ENCODE data around the gene ERICH4. TPM values are rescaled to one million over a fixed set of nuclear protein-coding genes. Genes with fewer than 3 reads are reported as not detected.
"Not testable (repeated sequence)": the region's sequence is repeated elsewhere in the genome, so short reads cannot be mapped to it uniquely, and the experiment has no call there.

ERICH4 gene, protein sequence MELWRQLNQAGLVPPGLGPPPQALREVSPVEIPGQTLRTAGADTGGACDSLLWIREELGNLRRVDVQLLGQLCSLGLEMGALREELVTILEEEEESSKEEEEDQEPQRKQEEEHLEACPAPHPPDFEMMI
- total RNA-seq: not detected
- long read RNA-seq: 0 reads

DNA sequence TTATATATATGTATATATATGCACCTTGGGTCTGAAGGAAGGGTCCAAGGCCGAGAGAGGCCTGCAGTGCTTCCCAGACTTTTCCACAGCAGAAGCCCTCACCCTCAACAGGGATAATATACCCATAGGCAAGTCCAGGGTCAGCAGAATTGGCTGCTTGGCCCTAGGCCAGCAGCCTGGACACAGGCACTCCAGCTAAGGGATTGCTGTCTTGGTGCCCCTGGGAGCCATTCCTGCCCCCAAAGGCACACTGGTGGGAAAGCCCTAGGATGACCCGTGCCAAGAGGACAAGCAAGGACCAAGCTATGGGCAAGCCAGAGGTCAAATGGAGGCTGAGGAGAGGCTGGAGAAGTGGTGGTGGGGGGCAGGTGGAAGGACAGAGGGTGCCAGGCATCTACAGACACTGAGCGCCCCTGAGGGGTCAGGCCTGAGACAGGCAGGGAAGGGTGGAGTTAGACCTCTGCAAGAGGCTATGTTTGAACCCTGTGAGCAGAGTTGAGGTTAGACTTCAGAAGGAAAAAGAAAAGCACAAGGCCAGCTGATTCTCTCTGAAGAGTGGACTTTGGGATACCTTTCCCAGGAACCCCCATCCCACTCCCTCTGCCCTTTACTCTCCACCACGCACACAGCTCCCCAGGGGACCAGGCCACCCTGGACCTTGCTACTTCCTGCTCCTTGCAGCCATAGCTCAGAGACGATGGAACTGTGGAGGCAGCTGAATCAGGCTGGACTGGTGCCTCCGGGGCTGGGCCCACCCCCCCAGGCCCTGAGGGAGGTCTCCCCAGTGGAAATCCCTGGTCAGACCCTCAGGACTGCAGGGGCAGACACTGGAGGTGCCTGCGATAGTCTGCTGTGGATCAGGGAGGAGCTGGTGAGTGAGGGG lies at the start of gene ERICH4:
ERICH4 (plus strand) TSS at position 684 of the 883 bp plus-strand sequence; CDS start at position 698, 14 bp downstream.
- peak; percentile 71 for DNase-seq (ENCODE audit: low spot score)

DNA sequence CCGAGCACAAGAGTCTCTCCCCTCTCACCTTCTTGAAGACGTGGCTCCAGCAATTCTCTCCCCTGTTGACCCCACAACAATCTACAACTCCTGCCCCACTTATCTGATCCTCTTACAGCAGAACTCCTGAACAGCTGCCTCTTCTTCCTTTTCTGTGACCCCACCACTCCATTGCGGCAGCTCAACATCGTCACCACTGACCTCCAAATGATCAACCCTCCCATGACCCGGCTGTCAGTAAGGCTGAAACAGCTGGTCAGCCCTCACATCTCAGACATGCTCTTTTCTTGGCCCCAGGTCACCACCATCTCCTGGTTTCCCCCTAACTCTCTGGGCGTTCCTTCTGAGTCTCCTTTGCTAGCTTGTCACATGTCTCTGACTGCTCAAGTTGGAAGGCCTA lies 47.6 kb upstream of the ERICH4 start:
- DNase-seq (ENCODE audit: low spot score): no peak

DNA sequence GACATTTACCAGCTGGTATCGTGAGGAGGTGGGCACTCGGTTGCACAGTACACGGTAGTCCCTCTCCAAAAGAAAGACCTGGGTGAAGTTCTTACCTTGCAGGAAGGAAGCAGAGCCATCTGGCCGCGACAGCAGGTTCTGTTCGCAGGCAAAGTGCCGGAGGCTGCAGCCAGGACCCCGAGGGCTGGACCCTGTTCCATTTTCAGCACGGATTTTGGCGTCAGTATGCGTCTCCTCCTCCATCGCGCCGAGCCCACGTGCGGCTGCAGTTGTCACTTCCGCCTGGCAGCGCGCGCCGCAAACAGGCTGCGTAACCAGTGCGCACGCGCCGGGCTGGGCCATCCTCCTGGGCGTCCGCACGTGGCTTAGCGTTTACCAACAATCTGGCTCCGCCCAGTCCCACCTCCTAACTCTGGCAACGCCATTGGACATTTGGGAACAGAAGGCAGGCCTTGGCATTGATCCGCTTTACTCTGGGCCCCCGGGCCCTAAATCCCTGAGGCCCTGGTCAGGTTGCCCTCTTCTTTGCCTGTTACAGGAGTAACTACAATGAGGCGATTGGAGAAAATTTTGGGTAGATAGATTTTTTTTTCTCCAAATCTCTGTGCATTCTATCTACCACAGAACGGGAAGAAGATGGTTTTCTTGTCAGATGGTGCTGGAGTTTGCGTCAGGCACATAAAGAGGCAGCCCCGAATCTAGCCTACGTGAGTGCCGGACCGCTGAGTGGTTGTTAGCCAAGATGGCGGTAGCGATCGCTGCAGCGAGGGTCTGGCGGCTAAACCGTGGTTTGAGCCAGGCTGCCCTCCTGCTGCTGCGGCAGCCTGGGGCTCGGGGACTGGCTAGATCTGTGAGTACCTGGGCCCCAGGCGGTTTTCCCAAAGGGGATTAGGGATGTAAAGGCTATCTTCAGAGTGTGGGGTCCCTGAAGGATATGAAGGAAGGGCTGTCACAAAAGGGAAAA lies 45.6 kb upstream of the ERICH4 start, which contains the start of the genes BCKDHA and EXOSC5:
BCKDHA (plus strand) TSS at position 733 of the 964 bp plus-strand sequence; CDS start at position 743, 10 bp downstream.
EXOSC5 (minus strand) TSS at position 274 of the 964 bp plus-strand sequence; CDS start at position 243, 31 bp downstream.
- peak; percentile 99 for DNase-seq (ENCODE audit: low spot score)

DNA sequence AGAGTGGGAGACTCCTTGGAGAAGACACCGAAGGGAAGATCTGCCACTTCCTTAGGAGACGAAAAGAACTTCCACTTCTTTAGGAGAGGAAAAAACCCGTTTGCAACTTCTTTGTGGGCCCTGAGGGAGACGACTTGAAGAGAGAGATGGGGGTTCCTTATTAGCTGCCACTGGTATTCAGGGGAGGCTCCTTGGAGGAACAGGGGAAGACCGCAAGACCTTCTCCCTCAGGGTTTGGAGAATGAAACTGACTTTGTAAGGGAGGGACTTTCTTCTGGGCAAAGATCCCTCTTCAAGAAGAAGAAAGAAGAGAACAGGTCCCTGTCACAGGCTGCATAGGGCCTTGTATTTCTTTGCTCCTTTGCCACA lies 44.9 kb upstream of the ERICH4 start:
- DNase-seq (ENCODE audit: low spot score): no peak

DNA sequence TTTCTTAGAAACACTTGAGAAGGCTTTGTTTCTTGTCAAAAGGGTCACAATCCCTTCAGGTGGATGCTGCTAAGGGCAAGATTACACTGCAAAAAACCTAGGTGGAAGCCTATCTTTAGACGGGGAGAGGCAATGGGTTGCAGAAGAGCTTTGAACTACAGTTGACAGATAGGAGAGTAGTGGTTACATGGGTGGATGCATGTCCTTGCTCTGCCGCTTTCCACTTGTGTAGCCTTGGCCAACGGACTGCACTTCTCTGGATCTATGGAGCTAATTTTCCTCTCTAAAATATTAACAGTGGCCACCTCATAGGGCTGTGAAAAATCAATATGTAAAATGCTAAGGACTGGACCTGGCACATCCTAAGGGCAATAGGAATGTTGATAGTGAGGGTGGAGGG lies 44.4 kb upstream of the ERICH4 start:
- no peak for DNase-seq (ENCODE audit: low spot score)

DNA sequence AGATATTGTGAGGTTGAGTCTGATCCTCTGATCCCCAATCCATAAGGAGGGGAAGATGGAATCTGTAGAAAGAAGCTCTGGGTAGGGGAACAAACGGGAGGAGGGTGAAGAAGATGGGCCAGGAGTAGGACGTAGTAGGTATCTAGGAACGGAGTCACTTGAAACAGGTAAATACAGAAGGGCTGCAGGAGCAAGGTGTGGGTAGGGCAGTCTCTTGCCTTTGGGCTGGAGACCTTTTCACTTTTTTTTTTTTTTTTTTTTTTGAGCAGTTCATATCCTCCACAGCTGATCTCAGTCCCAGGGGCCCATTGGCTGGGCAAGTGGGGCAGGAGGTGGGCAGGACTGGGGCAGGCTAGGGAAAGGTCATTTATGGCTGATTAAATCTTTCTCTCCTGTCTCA lies 43.9 kb upstream of the ERICH4 start:
- DNase-seq (ENCODE audit: low spot score): no peak

DNA sequence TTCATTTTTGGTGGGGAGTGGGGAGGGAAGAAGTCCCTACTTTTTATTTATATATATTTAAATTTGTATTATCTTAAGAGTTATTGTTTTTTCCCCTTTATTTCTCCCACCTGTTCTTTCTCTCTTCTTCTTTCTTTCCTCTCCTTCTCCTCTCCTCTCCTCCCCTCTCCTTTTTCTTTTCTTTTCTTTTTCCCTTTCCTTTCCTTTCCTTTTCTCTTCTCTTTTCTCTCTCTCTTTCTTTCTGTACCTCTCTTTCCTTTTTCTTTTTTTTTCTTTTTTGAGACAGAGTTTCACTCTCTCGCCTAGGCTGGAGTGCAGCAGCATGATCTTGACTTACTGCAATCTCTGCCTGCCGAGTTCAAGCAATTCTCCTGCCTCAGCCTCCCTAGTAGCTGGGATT lies 43.4 kb upstream of the ERICH4 start:
- DNase-seq (ENCODE audit: low spot score): no peak

DNA sequence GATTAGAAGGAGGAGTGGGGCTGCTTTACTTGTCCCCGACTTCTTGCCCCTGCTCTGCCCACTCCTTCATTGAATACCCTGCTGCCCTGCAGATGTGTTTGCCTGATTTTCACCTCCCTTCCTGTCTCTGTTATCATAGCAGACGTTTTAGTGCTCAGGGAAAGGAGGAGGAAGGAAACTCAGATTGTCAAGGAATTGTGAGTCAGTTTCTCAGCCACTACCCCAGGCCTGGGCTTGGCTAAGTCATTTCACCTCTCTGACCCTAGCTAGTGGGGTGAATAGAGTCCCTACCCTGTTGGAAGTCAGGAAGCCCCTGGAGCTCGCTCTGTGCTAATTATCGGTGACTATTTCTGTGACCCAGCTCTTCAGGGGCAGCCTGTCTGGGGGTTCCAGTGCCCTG lies 41.5 kb upstream of the ERICH4 start:
- no peak for DNase-seq (ENCODE audit: low spot score)

DNA sequence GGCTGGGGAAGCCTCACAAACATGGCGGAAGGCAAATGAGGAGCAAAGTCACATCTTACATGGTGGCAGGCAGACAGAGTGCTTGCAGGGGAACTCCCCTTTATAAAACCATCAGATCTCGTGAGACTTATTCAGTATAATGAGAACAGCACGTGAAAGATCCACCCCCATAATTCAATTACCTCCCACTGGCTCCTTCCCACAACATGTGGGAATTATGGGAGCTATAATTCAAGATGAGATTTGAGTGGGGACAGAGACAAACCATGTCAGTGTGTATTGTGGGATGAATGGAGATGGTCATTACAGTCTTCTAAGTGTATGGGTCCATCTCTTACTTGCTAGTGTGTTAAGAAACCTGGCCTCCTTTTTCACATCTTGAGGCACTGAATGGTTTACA lies 40.9 kb upstream of the ERICH4 start:
- no peak for DNase-seq (ENCODE audit: low spot score)

DNA sequence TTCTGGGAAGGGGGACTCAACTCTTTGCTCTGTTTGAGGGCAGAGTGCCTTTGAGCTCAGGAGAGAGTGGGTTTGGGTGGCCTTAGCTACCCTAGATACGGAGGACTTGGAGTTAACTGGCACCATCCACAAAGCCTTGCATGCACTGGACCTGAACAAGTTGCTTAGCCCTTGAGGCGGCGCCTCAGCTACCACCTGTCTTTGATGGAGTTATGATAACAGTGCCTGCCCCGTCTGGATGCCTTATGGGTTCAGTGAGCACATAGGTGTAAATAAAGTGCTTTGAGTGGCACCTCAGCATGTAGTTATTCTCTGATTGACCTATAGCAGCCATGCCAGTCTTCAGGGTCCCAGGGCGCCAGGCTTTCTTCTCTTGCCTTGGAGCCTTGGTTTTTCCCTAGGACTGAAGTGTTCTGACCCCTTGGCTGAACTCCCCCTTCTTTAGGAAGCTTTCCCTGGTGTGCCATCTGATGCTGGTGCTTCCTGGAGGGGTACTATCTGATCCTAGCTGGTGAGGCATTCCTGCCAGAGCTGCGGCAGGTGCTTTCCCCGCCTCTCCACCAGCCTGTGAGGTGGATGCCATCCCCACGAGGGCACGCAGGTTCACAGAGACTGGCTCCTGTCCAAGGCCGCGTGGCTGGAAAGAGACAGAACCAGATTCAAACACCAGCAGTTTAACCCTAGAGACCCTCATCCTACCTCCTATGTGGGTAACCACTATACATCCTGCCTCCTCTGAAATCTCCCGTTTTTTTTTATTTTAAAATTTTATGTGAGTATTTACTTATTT lies 39.6 kb upstream of the ERICH4 start:
- no peak for DNase-seq (ENCODE audit: low spot score)

DNA sequence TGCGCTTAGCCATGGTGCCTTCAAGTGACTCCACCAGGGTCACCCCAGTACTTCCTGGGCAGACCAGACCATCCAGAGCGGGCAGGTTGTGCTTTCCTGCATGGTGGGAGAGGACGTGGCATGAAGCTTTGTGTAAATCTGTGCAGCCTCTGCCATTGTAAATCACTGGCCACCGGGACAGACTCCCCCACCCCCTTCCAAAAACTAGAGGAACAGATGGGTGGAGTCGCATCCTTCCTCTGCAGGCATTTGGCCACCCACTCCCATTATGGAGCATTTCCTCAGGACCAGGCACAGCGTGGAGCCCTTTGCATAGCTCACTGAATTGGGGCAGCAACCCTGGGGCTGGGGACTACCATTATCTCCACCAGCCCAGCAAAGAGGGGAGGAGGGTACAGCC lies 37.2 kb upstream of the ERICH4 start:
- no peak for DNase-seq (ENCODE audit: low spot score)

DNA sequence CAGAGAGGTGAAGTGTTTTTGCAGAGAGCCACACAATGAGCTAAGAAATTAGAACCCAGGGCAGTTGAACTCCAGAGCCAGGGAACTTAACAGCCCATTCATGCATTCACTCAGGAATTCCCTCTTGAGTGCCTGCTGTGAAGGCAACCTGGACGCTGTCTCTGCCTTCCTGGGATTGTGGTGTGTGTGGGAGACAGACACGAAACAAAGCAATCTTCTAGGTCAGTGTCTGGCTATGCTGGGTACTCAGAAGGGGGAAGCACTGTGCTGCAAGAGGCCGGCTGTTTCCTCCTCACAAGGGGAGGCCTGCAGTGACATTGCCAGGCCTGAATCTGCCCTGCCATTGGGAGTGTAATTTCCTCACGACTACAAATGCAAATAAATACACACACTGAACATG lies 35.7 kb upstream of the ERICH4 start:
- DNase-seq (ENCODE audit: low spot score): no peak

DNA sequence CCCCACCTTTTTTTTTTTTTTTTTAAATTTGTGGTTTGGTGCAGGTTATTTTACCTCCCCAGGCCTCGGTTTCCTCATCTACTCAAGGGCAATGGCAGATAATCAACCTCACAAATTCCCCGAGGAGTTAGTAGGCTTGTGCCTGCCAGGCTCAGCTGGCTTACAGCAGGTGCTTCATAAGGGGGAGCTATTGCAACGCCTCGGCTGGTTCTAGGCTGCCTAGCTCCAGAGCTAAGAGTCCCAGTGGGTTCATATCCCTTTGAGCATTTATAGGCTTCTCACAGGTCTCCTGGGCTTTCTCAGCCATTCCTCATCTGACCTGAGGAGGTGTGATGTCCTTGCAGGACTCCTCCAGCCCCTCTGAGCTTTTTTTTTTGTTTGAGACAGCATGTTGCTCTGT lies 34.7 kb upstream of the ERICH4 start:
- no peak for DNase-seq (ENCODE audit: low spot score)

DNA sequence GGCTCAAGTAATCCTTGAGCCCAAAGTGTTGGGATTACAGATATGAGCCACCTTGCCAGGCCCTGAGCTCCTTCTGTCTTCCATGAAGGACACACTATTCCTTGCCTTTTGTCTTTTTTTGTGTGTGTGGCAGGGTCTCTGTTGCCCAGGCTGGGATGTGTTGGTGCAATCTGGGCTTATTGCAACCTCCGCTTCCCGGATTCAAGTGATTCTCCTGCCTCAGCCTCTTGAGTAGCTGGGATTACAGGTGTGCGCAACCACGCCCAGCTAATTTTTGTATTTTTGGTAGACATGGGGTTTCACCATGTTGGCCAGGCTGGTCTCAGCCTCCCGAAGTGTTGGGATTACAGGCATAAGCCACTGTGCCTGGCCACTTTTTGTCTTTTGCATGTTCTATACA lies 34.1 kb upstream of the ERICH4 start:
- not testable (repeated sequence) for DNase-seq (ENCODE audit: low spot score)

DNA sequence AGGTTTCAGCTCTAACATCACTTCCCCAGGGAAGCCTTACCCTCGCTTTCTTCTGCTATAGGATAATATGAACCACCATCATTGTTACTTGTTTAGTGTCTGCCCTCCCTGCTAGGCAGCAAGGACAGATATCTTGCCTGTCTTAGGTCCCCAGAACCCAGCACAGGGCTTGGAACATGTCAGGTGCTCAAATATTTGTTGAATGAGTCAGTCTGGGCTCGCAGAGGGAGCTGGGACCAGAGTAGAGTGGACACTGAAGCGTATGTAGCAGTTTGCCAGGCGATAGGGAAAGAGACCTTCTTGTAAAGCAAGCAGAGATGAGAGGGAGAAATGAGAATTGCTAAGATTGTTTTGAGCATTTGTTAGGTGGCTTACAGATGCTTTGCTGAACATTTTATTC lies 33.7 kb upstream of the ERICH4 start:
- DNase-seq (ENCODE audit: low spot score): no peak

DNA sequence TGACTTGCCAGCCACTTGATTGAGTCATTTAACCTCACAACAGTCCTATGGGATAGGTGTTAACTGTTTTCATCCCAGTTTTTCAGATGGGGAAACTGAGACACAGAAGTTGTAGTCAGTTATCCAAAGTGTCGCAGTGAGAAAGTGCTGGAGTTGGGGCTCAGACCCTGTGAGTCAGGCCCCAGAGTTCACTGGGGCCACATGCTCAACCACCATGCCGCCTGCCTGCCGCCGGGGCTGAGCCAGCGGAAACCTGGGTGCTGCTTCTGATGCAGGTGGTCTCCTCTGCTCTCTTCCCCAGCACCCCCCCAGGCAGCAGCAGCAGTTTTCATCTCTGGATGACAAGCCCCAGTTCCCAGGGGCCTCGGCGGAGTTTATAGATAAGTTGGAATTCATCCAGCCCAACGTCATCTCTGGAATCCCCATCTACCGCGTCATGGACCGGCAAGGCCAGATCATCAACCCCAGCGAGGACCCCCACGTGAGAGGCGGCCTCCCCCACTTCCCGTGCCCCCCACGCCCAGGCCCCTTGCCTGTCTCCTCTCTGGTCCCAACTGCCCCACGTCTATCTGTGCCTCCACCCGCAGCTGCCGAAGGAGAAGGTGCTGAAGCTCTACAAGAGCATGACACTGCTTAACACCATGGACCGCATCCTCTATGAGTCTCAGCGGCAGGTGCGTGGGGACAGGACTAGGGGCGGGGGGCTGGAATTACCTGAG lies 32.5 kb upstream of the ERICH4 start:
- no peak for DNase-seq (ENCODE audit: low spot score)

DNA sequence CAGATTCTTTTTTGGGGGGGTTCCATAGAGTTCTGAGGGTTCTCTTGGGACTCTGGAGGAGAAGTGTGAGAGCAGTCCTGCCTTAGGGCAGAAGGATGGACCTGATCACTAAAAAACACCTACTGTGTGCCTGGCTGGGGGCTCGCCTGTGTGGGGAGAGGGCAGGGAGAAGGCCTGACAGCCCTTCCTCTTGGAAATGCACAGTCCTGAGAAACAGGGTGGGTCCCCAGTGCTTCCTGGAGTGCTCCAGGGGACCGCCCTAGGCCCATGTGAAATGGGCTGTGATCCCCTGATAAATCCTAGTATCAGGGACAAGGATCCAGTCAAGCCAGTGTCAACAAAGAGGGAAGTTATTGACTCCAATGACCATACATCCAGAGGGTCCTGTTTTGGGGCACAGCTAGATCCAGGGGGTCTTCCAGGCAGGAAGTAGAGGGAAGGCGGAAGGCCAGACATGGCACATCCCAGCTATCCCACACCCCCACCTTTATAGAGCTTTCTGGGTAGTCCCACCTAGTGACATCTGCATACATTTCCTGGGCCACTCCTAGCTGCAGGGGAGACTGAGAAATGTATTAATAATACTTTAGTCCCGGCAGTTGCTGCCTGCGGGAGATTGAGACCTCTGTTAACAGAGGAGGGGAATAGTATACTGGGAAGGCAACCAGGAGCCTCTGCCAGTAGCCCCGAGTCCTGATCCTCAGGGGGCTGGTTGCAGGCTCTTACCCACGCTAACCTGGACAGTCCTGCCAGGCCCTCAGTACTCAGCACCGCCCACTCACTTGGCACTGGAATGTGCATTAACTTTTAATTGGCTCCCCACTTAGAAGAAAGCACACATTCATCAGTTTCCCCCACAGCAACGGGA lies 31.6 kb upstream of the ERICH4 start:
- DNase-seq (ENCODE audit: low spot score): no peak

DNA sequence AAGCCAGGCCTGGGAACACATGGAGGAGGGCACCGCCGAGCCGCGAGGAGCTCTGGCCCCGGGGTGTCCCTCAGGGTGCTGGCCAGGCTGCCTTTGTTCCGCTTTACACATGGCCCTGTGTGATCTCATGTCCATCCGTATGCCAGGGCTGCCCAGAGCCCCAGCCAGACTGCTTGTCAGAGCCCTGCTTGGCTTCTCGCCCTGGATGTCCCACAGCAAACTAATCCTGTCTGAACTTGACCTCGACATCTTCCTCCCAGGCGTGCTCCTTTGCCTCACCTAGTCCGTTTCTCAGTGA lies 31.0 kb upstream of the ERICH4 start:
- DNase-seq (ENCODE audit: low spot score): no peak

DNA sequence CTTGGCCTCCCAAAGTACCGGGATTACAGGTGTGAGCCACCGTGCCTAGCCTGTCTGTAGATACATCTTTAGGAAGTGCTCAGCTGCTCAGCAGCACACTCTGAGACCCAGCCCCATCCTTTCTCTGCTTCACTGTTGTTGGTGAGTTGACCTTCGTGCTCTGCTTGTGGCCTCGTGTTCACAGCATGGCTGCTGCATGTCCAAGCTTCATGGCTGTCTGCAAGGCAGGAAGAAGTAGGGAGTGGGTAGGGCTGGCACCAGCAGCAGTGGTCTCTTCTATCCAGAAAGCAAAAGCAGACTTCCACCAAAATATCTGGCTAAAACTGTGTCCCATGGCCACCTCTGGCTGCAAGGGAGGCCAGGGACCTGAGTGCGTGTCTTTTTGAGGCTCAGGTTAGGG lies 30.0 kb upstream of the ERICH4 start:
- no peak for DNase-seq (ENCODE audit: low spot score)
